ENCODE measurements around the gene SDCCAG8. TPM values are rescaled to one million over a fixed set of nuclear protein-coding genes. Genes with fewer than 3 reads are reported as not detected.
A peak's percentile ranks its signal among the peaks of the same experiment; 100 is the strongest.

SDCCAG8 gene
- total RNA-seq, 4 donors from 2014 or later, result 24.5 to 52.7 (median 31.7) TPM

DNA sequence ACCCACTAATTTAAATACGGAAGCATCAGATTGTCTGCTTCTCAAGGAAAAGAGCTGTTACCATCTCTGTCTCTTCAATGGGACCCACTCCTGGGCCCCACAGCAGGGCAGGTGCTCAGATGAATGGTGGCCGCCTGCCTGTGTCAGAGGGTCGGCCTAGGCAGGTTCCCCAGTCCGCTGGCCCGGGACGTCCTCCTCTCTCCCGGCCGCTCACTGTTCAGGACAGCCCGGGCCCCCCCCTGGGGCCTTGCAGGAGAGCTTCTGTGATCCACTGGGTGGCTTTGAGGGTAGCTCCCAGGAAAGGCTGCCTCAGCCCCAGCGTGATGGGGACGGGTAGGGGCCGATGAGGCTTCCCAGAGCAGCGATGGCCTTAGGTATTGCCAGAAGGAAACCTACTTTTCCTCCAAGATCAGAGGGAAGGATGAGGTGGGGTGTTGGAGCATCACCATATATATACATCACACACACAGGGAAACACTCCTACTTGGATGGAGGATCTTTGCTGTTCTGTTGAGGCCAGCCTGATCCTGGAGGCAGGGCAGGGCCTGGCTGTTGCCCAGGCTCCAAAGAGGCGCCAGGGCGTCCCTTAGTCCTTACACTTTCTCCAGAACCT lies 231.3 kb downstream of the SDCCAG8 start:
- TF ChIP-seq POLR2A (IDR thresholded peaks at IDR 0.05; ENCODE audit: low read depth) (no peak), EP300 (IDR thresholded peaks at IDR 0.05) (no peak), CTCF (IDR thresholded peaks at IDR 0.05) (no peak), POLR2AphosphoS5 (IDR thresholded peaks at IDR 0.05) (no peak)
- H3K4me1 ChIP-seq, result peaks cover 7 to 47% (median 39%) of the 10 kb centered on the region in 4 donors
- peaks cover 0 to 16% (median 2%) of the 10 kb centered on the region in 4 donors for H3K36me3 ChIP-seq
- peak overlapping the region in 1 of 4 donors; percentile 27 for H3K4me3 ChIP-seq
- WGBS, result 94% methylated on average over 13 of the region's 15 CpGs
- H3K27me3 ChIP-seq, result no peaks in the 10 kb centered on the region
- no peak for DNase-seq (ENCODE audit: extremely low spot score)
- H3K9me3 ChIP-seq, result no peaks in the 10 kb centered on the region
- no peak overlapping the region for H3K27ac ChIP-seq (replicated peaks in 1 of 4)
- intact Hi-C loops (cut with DNase I), result no loop called here

- intact Hi-C loops (cut with DNase I), result no loop called here
- no peak overlapping the region for H3K27ac ChIP-seq (replicated peaks in 1 of 4)
- no peak for DNase-seq (ENCODE audit: extremely low spot score)
These were observed 231.9 kb downstream of the SDCCAG8 start for GRCh38 chr1:243487649-243488227.

DNA sequence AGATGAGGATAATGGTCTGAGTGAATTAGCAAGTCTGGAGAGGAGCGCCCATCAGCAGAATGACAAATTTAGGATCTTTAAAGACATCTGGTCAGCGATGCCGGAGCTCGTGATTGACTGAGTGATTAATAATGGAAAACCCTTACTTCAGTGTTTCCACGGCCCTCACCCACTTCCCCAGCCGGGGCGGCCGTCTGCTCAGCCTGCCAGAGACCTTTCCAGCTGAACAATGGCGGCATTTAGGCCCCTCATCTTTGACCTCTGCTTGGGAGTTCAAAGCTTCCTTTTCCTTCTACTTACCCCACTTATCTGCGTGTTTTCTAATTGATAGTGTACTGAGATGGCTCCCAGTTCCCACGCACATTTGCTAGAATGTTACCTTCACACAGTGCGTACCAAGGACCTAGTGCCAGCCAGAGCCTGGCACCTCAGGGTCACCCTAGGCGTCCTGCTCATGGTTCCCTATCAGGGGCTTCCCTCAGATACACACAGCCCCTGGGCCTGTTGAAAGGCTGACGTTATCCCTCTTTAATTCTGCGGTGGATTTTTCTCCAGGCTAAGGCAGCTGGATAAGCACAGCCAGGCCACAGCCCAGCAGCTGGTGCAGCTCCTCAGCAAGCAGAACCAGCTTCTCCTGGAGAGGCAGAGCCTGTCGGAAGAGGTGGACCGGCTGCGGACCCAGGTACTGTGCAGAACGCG lies 232.8 kb downstream of the SDCCAG8 start:
- no peak for TF ChIP-seq POLR2AphosphoS5 (IDR thresholded peaks at IDR 0.05)
- TF ChIP-seq CTCF (IDR thresholded peaks at IDR 0.05), result no peak
- no peak for TF ChIP-seq POLR2A (IDR thresholded peaks at IDR 0.05; ENCODE audit: low read depth)
- TF ChIP-seq EP300 (IDR thresholded peaks at IDR 0.05), result no peak
- no peaks in the 10 kb centered on the region for H3K27me3 ChIP-seq
- no peak overlapping the region for H3K27ac ChIP-seq (replicated peaks in 1 of 4)
- no peaks in the 10 kb centered on the region for H3K9me3 ChIP-seq
- no peak overlapping the region for H3K4me3 ChIP-seq
- 93% methylated on average over 18 of the region's 20 CpGs for WGBS
- H3K4me1 ChIP-seq, result peaks cover 0 to 38% (median 24%) of the 10 kb centered on the region in 4 donors
- DNase-seq (ENCODE audit: extremely low spot score), result no peak
- H3K36me3 ChIP-seq, result peaks cover 0 to 16% (median 2%) of the 10 kb centered on the region in 4 donors
- intact Hi-C loops (cut with DNase I), result no loop called here

More at GRCh38 chr1:243487649-243488227, 231.9 kb downstream of the SDCCAG8 start:
- peaks cover 2 to 41% (median 33%) of the 10 kb centered on the region in 4 donors for H3K4me1 ChIP-seq
- 84% methylated on average over 27 of the region's 40 CpGs for WGBS
- peak overlapping the region in 2 of 4 donors; percentile 27 to 30 for H3K4me3 ChIP-seq
- no peak for TF ChIP-seq CTCF (IDR thresholded peaks at IDR 0.05)
- H3K9me3 ChIP-seq, result no peaks in the 10 kb centered on the region
- peaks cover 0 to 16% (median 2%) of the 10 kb centered on the region in 4 donors for H3K36me3 ChIP-seq
- H3K27me3 ChIP-seq, result no peaks in the 10 kb centered on the region

DNA sequence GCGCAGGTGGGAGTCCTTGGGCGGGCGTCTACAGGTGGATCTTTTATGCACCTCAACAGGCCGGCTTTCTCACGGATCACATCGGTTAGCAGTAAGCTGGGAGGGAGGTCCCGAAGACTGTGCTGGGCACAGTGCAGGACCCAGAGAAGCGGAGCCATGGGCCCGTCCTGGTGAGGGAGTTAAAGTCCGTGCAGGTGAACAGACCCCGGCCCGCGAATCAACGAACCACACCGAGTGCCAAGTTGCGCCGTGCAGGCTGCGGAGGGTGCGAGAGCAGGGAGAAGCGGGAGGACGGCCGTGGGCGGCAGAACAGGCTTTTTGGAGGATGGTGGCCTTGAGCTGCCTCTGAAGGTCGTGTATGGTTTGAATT lies 233.3 kb downstream of the SDCCAG8 start:
- H3K4me3 ChIP-seq, result no peak overlapping the region
- H3K9me3 ChIP-seq, result no peaks in the 10 kb centered on the region
- H3K27me3 ChIP-seq, result no peaks in the 10 kb centered on the region
- intact Hi-C loops (cut with DNase I), result no loop called here
- no peak for DNase-seq (ENCODE audit: extremely low spot score)
- peaks cover 0 to 40% (median 23%) of the 10 kb centered on the region in 4 donors for H3K4me1 ChIP-seq
- 93% methylated on average over 24 of the region's 24 CpGs for WGBS
- no peak for TF ChIP-seq POLR2A (IDR thresholded peaks at IDR 0.05; ENCODE audit: low read depth)
- TF ChIP-seq CTCF (IDR thresholded peaks at IDR 0.05), result no peak
- TF ChIP-seq POLR2AphosphoS5 (IDR thresholded peaks at IDR 0.05), result no peak
- TF ChIP-seq EP300 (IDR thresholded peaks at IDR 0.05), result no peak
- H3K27ac ChIP-seq (replicated peaks in 1 of 4), result no peak overlapping the region
- H3K36me3 ChIP-seq, result peaks cover 0 to 16% (median 2%) of the 10 kb centered on the region in 4 donors

Measured in esophagus muscularis mucosa (tissue), 4 donors.